AG04449 (cell line): ENCODE results near the gene FOXF1.

Experiments used
- CTCF ChIA-PET: fragments of 350-600 bp; formaldehyde crosslinking; extraction: SDS; loops from one replicate; lab custom pipeline; 2021; ENCODE audit warnings: antibody characterized with exemption; lab: Yijun Ruan, JAX
- POLR2A ChIA-PET: fragments of 400-600, 350-600 bp; formaldehyde crosslinking; extraction: SDS; loops from one replicate; lab custom pipeline; 2020; ENCODE audit warnings: antibody characterized with exemption, inconsistent platforms; lab: Yijun Ruan, JAX
- DNase-seq: peaks from one replicate; pipeline ENCODE4 v3.0.0-alpha.2; 2010; ENCODE audit warnings: low read depth, low spot score
- H3K4me3 ChIP-seq: 2 replicates; pipeline ENCODE4 v1.5.1; 2011; ENCODE audit warnings: low read depth, mild to moderate bottlenecking, control low read depth, low read length
- TF ChIP-seq, protein P1 (sequence below): IDR thresholded peaks from one replicate; pipeline ENCODE4 v1.5.1; 2011; ENCODE audit warnings: mild to moderate bottlenecking, moderate library complexity, low read length, control low read depth, inconsistent platforms; ENCODE audit not compliant: insufficient read depth; ENCODE audit errors: missing control alignments

The FOXF1 gene

GRCh38 chr16:86485746-86486145, 24.6 kb upstream of the FOXF1 start:
- POLR2A ChIA-PET = no interaction called here
- H3K4me3 ChIP-seq = no peak overlapping the region
- TF ChIP-seq, protein P1, sequence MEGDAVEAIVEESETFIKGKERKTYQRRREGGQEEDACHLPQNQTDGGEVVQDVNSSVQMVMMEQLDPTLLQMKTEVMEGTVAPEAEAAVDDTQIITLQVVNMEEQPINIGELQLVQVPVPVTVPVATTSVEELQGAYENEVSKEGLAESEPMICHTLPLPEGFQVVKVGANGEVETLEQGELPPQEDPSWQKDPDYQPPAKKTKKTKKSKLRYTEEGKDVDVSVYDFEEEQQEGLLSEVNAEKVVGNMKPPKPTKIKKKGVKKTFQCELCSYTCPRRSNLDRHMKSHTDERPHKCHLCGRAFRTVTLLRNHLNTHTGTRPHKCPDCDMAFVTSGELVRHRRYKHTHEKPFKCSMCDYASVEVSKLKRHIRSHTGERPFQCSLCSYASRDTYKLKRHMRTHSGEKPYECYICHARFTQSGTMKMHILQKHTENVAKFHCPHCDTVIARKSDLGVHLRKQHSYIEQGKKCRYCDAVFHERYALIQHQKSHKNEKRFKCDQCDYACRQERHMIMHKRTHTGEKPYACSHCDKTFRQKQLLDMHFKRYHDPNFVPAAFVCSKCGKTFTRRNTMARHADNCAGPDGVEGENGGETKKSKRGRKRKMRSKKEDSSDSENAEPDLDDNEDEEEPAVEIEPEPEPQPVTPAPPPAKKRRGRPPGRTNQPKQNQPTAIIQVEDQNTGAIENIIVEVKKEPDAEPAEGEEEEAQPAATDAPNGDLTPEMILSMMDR = no peak
- CTCF ChIA-PET = no interaction called here
- no peak for DNase-seq

DNA sequence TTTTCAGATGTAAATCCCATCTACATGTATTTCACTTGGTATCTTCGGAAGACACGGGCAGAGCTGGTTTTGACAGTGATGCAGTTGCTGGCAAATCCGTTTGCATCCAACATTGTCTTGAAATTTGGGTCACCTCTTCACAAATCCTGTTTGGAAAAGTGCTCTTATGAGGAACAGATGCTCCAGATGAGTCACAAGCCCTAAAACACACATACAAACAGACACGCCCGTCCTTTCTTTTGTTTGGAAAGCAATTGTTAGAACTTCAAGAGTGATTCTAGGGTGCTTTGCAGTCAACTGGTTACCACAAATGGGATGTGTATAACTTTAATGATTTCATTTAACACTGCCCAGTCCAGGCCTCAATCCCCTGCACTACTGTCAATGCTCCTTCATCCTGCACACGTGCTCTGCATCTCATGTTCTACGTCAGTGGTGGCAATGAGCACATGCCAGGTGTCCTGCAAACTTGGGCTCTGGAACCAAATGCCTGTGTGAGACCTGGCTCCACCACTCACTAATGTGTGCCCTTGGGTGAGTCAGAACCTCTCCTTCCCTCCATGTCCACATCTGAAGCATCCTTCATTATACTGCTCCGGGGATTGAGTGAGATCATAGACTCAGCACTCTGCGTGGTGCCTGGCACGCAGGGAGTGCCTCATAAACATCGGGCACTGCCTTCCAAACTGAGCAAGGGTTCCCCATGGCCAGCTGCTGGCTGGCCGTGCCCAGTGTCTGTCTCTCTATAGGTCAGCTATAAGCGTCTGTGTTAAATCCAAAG, 19.3 kb upstream of the FOXF1 start:
- DNase-seq = no peak
- POLR2A ChIA-PET = no interaction called here
- CTCF ChIA-PET = interaction anchor here (1.1 kb wide), 1 partner anchor 26 kb away, joined by 4 read pairs; no protein-coding TSS in a partner anchor
- no peak overlapping the region for H3K4me3 ChIP-seq
- TF ChIP-seq, protein P1 = no peak

- no peak overlapping the region for H3K4me3 ChIP-seq
- ChIA-PET CTCF (no interaction called here), POLR2A (no interaction called here)
- TF ChIP-seq, protein P1 = no peak
- DNase-seq = no peak
Measured at GRCh38 chr16:86491640-86492023, 18.7 kb upstream of the FOXF1 start.

DNA sequence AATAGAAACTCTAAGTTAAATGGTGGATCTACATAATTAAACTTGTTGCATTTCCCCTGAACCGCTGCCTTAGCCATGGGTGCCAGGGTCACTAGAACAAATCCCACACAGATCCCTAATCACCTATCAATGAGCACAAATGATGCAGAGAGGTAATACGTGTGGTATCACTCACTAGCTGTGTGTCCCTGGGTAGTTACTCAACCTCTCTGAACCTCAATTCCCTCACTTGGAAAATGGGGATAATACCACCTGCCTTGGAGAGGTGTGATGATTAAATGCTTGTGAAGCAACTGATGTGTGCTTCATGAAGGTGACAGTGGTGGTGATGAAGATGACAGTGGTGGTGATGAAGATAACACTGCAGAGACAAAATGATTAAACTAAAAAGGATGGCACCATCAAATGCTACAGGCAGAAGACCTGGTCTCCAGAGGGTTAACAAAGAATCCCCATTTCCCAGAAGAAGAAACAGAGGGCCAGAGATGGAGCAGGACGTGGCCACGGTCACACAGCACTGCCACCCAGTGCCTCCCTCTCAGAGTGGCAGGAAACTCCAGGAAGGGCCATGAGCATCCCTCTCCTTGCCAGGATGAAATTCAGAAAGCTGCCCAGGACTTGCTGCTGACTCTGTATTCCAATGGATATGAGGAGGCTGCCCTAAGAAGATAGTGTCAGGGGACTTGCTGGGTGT, 17.9 kb upstream of the FOXF1 start:
- no peak for DNase-seq
- TF ChIP-seq, protein P1 = no peak
- H3K4me3 ChIP-seq = no peak overlapping the region
- ChIA-PET CTCF (interaction anchor here (1.4 kb wide), 1 partner anchor 16 kb away, joined by 3 read pairs; no protein-coding TSS in a partner anchor), POLR2A (no interaction called here)

DNA sequence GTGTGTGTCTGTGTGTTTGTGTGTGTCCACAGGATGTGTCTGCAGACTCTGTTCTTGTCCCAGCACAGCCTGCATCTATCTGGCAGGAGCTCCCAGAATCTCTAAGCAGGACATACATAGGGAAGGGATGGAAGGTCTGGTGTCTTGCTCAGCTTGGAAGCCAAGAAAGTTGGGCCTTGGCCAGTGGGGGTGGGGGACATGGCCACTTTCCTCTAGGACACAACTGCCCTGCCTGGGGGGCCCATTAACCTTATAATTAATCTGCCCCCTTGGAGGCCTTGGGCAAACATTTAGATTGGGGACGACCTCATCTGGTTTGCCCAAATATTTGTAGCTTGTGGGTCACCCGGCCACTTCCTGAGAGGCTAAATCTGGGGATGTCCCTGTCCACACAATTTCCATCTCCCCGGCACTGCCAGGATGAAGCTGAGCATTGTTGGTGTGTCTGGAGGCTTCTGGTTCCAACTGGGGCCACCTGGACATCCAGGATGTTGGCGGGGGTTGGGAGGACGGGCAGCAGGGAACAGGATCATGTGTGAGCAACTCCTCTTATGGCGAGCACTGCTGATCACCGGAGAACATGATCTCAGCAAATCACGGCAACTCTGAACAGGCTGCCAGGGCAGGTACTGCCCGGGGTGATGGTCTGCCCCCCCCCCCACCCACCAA, 17.2 kb upstream of the FOXF1 start:
- POLR2A ChIA-PET = no interaction called here

More for the DNA sequence above, 17.2 kb upstream of the FOXF1 start:
- no peak overlapping the region for H3K4me3 ChIP-seq
- TF ChIP-seq, protein P1 = no peak
- DNase-seq = no peak
- CTCF ChIA-PET = interaction anchor here (1.4 kb wide), 1 partner anchor 16 kb away, joined by 3 read pairs; no protein-coding TSS in a partner anchor
